Mesenchymal stem cell (in vitro differentiated cells and primary cell): ENCODE results near the gene RASSF6.

ENCODE experiments used
- DNase-seq: peaks from one replicate; pipeline ENCODE4 v3.0.0-alpha.2; 2013
- H2AFZ ChIP-seq: one replicate; pipeline ENCODE4 v1.6.1; 2013; ENCODE audit warnings: low read depth, mild to moderate bottlenecking, control low read depth, inconsistent platforms, low read length, moderate library complexity
- H2AK5ac ChIP-seq: 2 replicates; pipeline ENCODE4 v1.6.1; 2013; ENCODE audit warnings: low read length, moderate library complexity, mild to moderate bottlenecking, inconsistent platforms; ENCODE audit not compliant: severe bottlenecking
- H2BK120ac ChIP-seq: one replicate; pipeline ENCODE4 v1.6.1; 2013; ENCODE audit warnings: low read depth, mild to moderate bottlenecking, inconsistent platforms, low read length, moderate library complexity
- H2BK12ac ChIP-seq, 2 experiments: one replicate each; pipeline ENCODE4 v1.6.1; 2013; ENCODE audit warnings: inconsistent platforms in 2 of 2, low read length in 2 of 2, mild to moderate bottlenecking in 2 of 2, moderate library complexity in 2 of 2, control low read depth in 1 of 2
- H2BK15ac ChIP-seq: one replicate; pipeline ENCODE4 v1.6.1; 2013; ENCODE audit warnings: mild to moderate bottlenecking, low read depth, inconsistent platforms; ENCODE audit not compliant: poor library complexity, severe bottlenecking
- H2BK5ac ChIP-seq: 2 replicates; pipeline ENCODE4 v1.6.1; 2013; ENCODE audit warnings: low read depth, mild to moderate bottlenecking, low read length, control low read depth, inconsistent platforms; ENCODE audit not compliant: poor library complexity, severe bottlenecking
- H3K14ac ChIP-seq, 2 experiments: one replicate each; pipeline ENCODE4 v1.6.1; 2013; ENCODE audit warnings: inconsistent platforms in 2 of 2, low read length in 2 of 2, control low read depth in 1 of 2, mild to moderate bottlenecking in 1 of 2, moderate library complexity in 1 of 2
- H3K18ac ChIP-seq, 2 experiments: one replicate each; pipeline ENCODE4 v1.6.1; 2013; ENCODE audit warnings: inconsistent platforms in 2 of 2, low read length in 2 of 2, control low read depth in 1 of 2, low read depth in 1 of 2, mild to moderate bottlenecking in 1 of 2
- H3K23ac ChIP-seq, 2 experiments: one replicate each; pipeline ENCODE4 v1.6.1; 2013; ENCODE audit warnings: inconsistent platforms in 2 of 2, low read length in 2 of 2, mild to moderate bottlenecking in 2 of 2, moderate library complexity in 2 of 2, control low read depth in 1 of 2
- H3K27ac ChIP-seq: 2 replicates; pipeline ENCODE4 v1.5.1; 2013; ENCODE audit warnings: mild to moderate bottlenecking, moderate library complexity, low read length, control low read depth, inconsistent platforms; ENCODE audit not compliant: poor library complexity, severe bottlenecking
- H3K27me3 ChIP-seq, 2 experiments: 2 replicates each; pipeline versions ENCODE4 v1.6.1 to v1.7.0; 2013; ENCODE audit warnings: low read length in 2 of 2, mild to moderate bottlenecking in 2 of 2, moderate library complexity in 2 of 2, control low read depth in 1 of 2, inconsistent platforms in 1 of 2; ENCODE audit not compliant: control insufficient read depth in 1 of 2, insufficient read depth in 1 of 2
- H3K36me3 ChIP-seq, 2 experiments: 2 replicates each; pipeline versions ENCODE4 v1.6.1 to v1.7.0; 2013; ENCODE audit warnings: low read length in 2 of 2, control low read depth in 1 of 2, inconsistent platforms in 1 of 2, low read depth in 1 of 2, mild to moderate bottlenecking in 1 of 2; ENCODE audit not compliant: insufficient read depth in 2 of 2, control insufficient read depth in 1 of 2
- H3K4ac ChIP-seq, 2 experiments: one replicate each; pipeline ENCODE4 v1.6.1; 2013; ENCODE audit warnings: inconsistent platforms in 2 of 2, low read length in 2 of 2, mild to moderate bottlenecking in 2 of 2, moderate library complexity in 2 of 2, control low read depth in 1 of 2, low read depth in 1 of 2
- H3K4me1 ChIP-seq: 2 replicates; pipeline ENCODE4 v1.6.1; 2013; ENCODE audit warnings: low read depth, low read length, control low read depth; ENCODE audit not compliant: control insufficient read depth, insufficient read depth
- H3K4me2 ChIP-seq: 2 replicates; pipeline ENCODE4 v1.6.1; 2013; ENCODE audit warnings: low read length, mild to moderate bottlenecking, inconsistent platforms; ENCODE audit not compliant: poor library complexity, severe bottlenecking
- H3K4me3 ChIP-seq, 2 experiments: 2 replicates each; pipeline versions ENCODE4 v1.5.1 to v1.7.0; 2013; ENCODE audit warnings: low read length in 2 of 2, mild to moderate bottlenecking in 2 of 2, control low read depth in 1 of 2, low read depth in 1 of 2; ENCODE audit not compliant: insufficient read depth in 1 of 2
- H3K79me1 ChIP-seq: replicated peaks from 2 replicates; pipeline ENCODE4 v1.6.1; 2013; ENCODE audit warnings: mild to moderate bottlenecking, control low read depth, low read length, inconsistent platforms; ENCODE audit not compliant: poor library complexity, severe bottlenecking
- H3K9ac ChIP-seq: 2 replicates; pipeline ENCODE4 v1.7.0; 2013; ENCODE audit warnings: mild to moderate bottlenecking, low read length, moderate library complexity
- H3K9me3 ChIP-seq: 2 replicates; pipeline ENCODE4 v1.7.0; 2013; ENCODE audit warnings: mild to moderate bottlenecking, low read length; ENCODE audit not compliant: control insufficient read depth
- H4K8ac ChIP-seq: one replicate; pipeline ENCODE4 v1.6.1; 2013; ENCODE audit warnings: inconsistent platforms, mild to moderate bottlenecking, low read length, moderate library complexity
- H4K91ac ChIP-seq: one replicate; pipeline ENCODE4 v1.6.1; 2013; ENCODE audit warnings: mild to moderate bottlenecking, low read length, inconsistent platforms
- WGBS: methylation state at CpG from one replicate; pipeline ENCODE4 v1.1.7; 2013; ENCODE audit warnings: mixed read lengths; 5-methylcytosine and 5-hydroxymethylcytosine counted together

Gene RASSF6

DNA sequence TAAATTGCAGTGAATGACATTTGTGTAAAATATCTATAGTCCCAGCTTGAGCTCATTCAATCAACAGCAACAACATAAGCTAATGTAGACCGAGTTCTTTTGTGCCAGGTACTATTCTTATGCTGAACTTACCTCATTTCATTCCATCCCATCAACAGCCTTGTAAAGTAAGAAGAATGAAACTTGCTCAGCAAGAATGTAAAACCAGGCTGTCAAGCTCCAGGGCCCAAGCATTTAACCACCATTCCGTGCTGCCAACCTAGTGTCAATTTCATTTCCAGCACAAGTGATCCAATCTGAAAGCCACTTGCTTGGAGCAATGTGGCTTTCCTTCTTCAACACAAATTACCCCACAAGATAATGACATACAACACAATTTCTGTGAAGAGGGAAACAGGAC is 36.6 kb downstream of the RASSF6 start:
- Histone ChIP-seq H2BK120ac (no peak overlapping the region), H3K9ac (no peak overlapping the region), H2AFZ (no peak overlapping the region), H4K91ac (no peak overlapping the region), H3K23ac (no peak overlapping the region), H3K14ac (no peak overlapping the region), H3K27me3 (no peaks in the 10 kb centered on the region), H3K36me3 (no peaks in the 10 kb centered on the region), H3K4me1 (no peaks in the 10 kb centered on the region), H4K8ac (no peak overlapping the region), H2BK12ac (no peak overlapping the region), H3K9me3 (no peaks in the 10 kb centered on the region), H3K18ac (no peak overlapping the region), H2BK5ac (no peak overlapping the region), H2BK15ac (no peak overlapping the region), H3K79me1 (no peaks in the 10 kb centered on the region), H3K27ac (no peak overlapping the region), H3K4ac (no peak overlapping the region), H3K4me3 (no peak overlapping the region), H2AK5ac (no peak overlapping the region), H3K4me2 (no peak overlapping the region)
- 46% methylated on average over 2 of the region's 2 CpGs for WGBS
- DNase-seq = no peak

GRCh38 chr4:73577371-73577770 is 42.9 kb downstream of the RASSF6 start:
- no peak overlapping the region for H2AK5ac ChIP-seq
- no peak for DNase-seq
- H3K9me3 ChIP-seq = no peaks in the 10 kb centered on the region
- no peak overlapping the region for H3K27ac ChIP-seq
- peaks cover 4% of the 10 kb centered on the region for H3K4me1 ChIP-seq
- H2BK120ac ChIP-seq = no peak overlapping the region
- H3K18ac ChIP-seq = no peak overlapping the region
- no peak overlapping the region for H2BK15ac ChIP-seq
- no peak overlapping the region for H3K4me2 ChIP-seq
- no peak overlapping the region for H3K4ac ChIP-seq
- H3K23ac ChIP-seq = no peak overlapping the region
- no peak overlapping the region for H3K14ac ChIP-seq
- no peak overlapping the region for H3K9ac ChIP-seq
- H3K79me1 ChIP-seq = no peaks in the 10 kb centered on the region
- no peak overlapping the region for H3K4me3 ChIP-seq
- H2AFZ ChIP-seq = no peak overlapping the region
- H3K27me3 ChIP-seq = no peaks in the 10 kb centered on the region
- H3K36me3 ChIP-seq = no peaks in the 10 kb centered on the region
- no peak overlapping the region for H2BK12ac ChIP-seq
- H2BK5ac ChIP-seq = no peak overlapping the region
- no peak overlapping the region for H4K8ac ChIP-seq
- no peak overlapping the region for H4K91ac ChIP-seq

DNA sequence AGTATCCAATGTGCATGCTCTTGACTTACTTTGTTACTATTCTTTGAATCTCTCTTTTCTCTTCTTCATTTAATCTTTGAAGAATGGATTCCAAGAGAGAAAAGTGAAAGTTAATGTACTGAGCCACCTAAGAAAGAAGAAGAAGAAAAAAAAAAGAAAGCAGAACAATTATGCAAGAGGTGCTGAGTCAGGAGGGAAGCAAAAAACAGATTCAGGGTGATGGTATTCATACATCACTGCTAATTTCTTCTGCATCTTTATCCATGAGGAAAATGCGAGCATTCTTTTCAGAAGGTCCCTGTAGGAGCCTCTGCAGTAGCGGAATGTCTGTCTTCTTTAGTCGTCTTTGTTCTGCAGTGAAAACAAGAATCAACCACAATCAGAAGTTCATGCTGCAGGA is 43.9 kb downstream of the RASSF6 start:
- Histone ChIP-seq H3K36me3 (no peaks in the 10 kb centered on the region), H2BK12ac (no peak overlapping the region), H3K14ac (no peak overlapping the region), H3K4me1 (peaks cover 4% of the 10 kb centered on the region), H3K4me2 (no peak overlapping the region), H3K79me1 (no peaks in the 10 kb centered on the region), H2BK120ac (no peak overlapping the region), H4K8ac (no peak overlapping the region), H3K9me3 (no peaks in the 10 kb centered on the region), H2AK5ac (no peak overlapping the region), H3K9ac (no peak overlapping the region), H3K18ac (no peak overlapping the region), H3K23ac (no peak overlapping the region), H3K4ac (no peak overlapping the region), H3K4me3 (no peak overlapping the region), H2BK5ac (no peak overlapping the region), H2BK15ac (no peak overlapping the region), H4K91ac (no peak overlapping the region), H3K27me3 (no peaks in the 10 kb centered on the region), H2AFZ (no peak overlapping the region), H3K27ac (no peak overlapping the region)
- peak; percentile 28 for DNase-seq
- WGBS = 83% methylated on average over 3 of the region's 3 CpGs

DNA sequence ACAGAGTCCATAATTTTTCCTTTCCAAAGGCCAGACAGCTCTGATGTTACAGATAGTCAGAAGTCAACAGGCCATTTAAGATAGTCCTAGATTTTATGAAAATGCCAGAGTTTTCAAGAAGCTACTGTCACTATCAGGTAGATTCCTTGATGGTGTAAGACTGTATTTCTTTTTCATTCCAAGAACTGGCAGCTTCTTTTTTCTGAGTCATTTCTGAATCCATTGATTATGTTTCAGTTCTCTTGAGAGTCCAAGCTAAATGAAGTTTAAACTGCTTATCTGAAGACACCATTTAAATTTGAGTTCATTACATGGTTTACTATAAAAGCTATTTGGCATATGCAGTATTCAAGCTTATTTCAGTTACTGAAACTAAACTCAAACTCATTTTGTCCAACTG is 44.6 kb downstream of the RASSF6 start:
- H3K4me3 ChIP-seq = no peak overlapping the region
- no peak overlapping the region for H3K23ac ChIP-seq
- H4K8ac ChIP-seq = no peak overlapping the region
- peaks cover 4% of the 10 kb centered on the region for H3K4me1 ChIP-seq
- no peaks in the 10 kb centered on the region for H3K36me3 ChIP-seq
- H2BK5ac ChIP-seq = no peak overlapping the region
- H3K27ac ChIP-seq = no peak overlapping the region
- H3K79me1 ChIP-seq = no peaks in the 10 kb centered on the region
- H3K14ac ChIP-seq = no peak overlapping the region
- no peaks in the 10 kb centered on the region for H3K27me3 ChIP-seq
- H3K9me3 ChIP-seq = no peaks in the 10 kb centered on the region
- H3K4me2 ChIP-seq = no peak overlapping the region
- H3K4ac ChIP-seq = no peak overlapping the region
- no peak overlapping the region for H4K91ac ChIP-seq
- DNase-seq = no peak
- no peak overlapping the region for H2AK5ac ChIP-seq
- H2AFZ ChIP-seq = no peak overlapping the region
- no peak overlapping the region for H2BK120ac ChIP-seq
- H2BK15ac ChIP-seq = no peak overlapping the region
- H3K9ac ChIP-seq = no peak overlapping the region
- no peak overlapping the region for H3K18ac ChIP-seq
- no peak overlapping the region for H2BK12ac ChIP-seq
